ENCODE results near the gene EPB41L3.

GRCh38 chr18:5558851-5559250 is 15.1 kb upstream of the EPB41L3 start:
- TF ChIP-seq CTCF (IDR thresholded peaks at IDR 0.05) (no peak), ZFX (IDR thresholded peaks at IDR 0.05; ENCODE audit: borderline replicate concordance) (no peak)

Data from 22Rv1 (cell line).